ENCODE results near the gene TYW5. TPM values are rescaled to one million over a fixed set of nuclear protein-coding genes. Genes with fewer than 3 reads are reported as not detected.

The TYW5 gene
- polyA plus RNA-seq, 1 donor (not counting 4 experiments of a cell fraction or from before 2014, with no cell fraction given): 9.9 TPM

- peak; percentile 80 for FAIRE-seq
- H3K79me2 ChIP-seq (ENCODE audit: control insufficient read depth, insufficient read depth, low read length): no peaks in the 10 kb centered on the region
- no peaks in the 10 kb centered on the region for H3K9me1 ChIP-seq (ENCODE audit: control insufficient read depth, extremely low read depth, insufficient read depth, low read length)
- peak overlapping the region; percentile 24 for H3K4me2 ChIP-seq (ENCODE audit: control insufficient read depth, extremely low read depth, insufficient read depth, low read depth, low read length)
- no peaks in the 10 kb centered on the region for H3K27me3 ChIP-seq (ENCODE audit: control insufficient read depth, extremely low read depth, insufficient read depth, low read length)
- H3K9me3 ChIP-seq (ENCODE audit: control insufficient read depth, low read depth, low read length): no peaks in the 10 kb centered on the region
- H2AFZ ChIP-seq (ENCODE audit: control insufficient read depth, low read length): peak overlapping the region; percentile 94
- TF ChIP-seq CTCF (optimal IDR thresholded peaks at IDR 0.05 in 1 of 3, IDR thresholded peaks at IDR 0.05 in 1 of 3, conservative IDR thresholded peaks at IDR 0.05 in 1 of 3; ENCODE audit: extremely low read depth in 1 of 3, insufficient read depth in 2 of 3, low read length in 3 of 3): peak; percentile 82 to 94 (median 85)
- no peak for TF ChIP-seq EZH2 (IDR thresholded peaks at IDR 0.05; ENCODE audit: low read length)
- no peak overlapping the region for H3K9ac ChIP-seq (ENCODE audit: control insufficient read depth, extremely low read depth, insufficient read depth, low read length)
- no peaks in the 10 kb centered on the region for H4K20me1 ChIP-seq (ENCODE audit: control insufficient read depth, extremely low read depth, insufficient read depth, low read length)
- H3K4me3 ChIP-seq (ENCODE audit: control insufficient read depth in 2 of 3, extremely low read depth in 1 of 3, insufficient read depth in 2 of 3, low read depth in 1 of 3, low read length in 3 of 3): no peak overlapping the region
- dilution Hi-C loops (cut with MboI; ENCODE audit: extremely low pct_ligation_motif_present, low sequenced_read_pairs): no loop called here
- peak; percentile 65 for DNase-seq (ENCODE audit: low read depth, low spot score)
- H3K27ac ChIP-seq (ENCODE audit: control insufficient read depth, insufficient read depth, low read length): no peak overlapping the region
- peaks cover 8% of the 10 kb centered on the region for H3K4me1 ChIP-seq (ENCODE audit: control insufficient read depth, extremely low read depth, insufficient read depth, low read length)
- no peaks in the 10 kb centered on the region for H3K36me3 ChIP-seq (ENCODE audit: control insufficient read depth in 2 of 2, extremely low read depth in 1 of 2, insufficient read depth in 2 of 2, low read length in 2 of 2)
These were observed 30.4 kb upstream of the TYW5 start for GRCh38 chr2:199985625-199986207.

- H3K79me2 ChIP-seq (ENCODE audit: control insufficient read depth, insufficient read depth, low read length): no peaks in the 10 kb centered on the region
- no peaks in the 10 kb centered on the region for H3K9me3 ChIP-seq (ENCODE audit: control insufficient read depth, low read depth, low read length)
- H3K4me2 ChIP-seq (ENCODE audit: control insufficient read depth, extremely low read depth, insufficient read depth, low read depth, low read length): no peak overlapping the region
- peaks cover 9% of the 10 kb centered on the region for H3K4me1 ChIP-seq (ENCODE audit: control insufficient read depth, extremely low read depth, insufficient read depth, low read length)
- H3K36me3 ChIP-seq (ENCODE audit: control insufficient read depth in 2 of 2, extremely low read depth in 1 of 2, insufficient read depth in 2 of 2, low read length in 2 of 2): no peaks in the 10 kb centered on the region
- H2AFZ ChIP-seq (ENCODE audit: control insufficient read depth, low read length): no peak overlapping the region
- H3K9ac ChIP-seq (ENCODE audit: control insufficient read depth, extremely low read depth, insufficient read depth, low read length): no peak overlapping the region
- H4K20me1 ChIP-seq (ENCODE audit: control insufficient read depth, extremely low read depth, insufficient read depth, low read length): no peaks in the 10 kb centered on the region
- H3K27ac ChIP-seq (ENCODE audit: control insufficient read depth, insufficient read depth, low read length): no peak overlapping the region
- DNase-seq (ENCODE audit: low read depth, low spot score): no peak
- no peaks in the 10 kb centered on the region for H3K27me3 ChIP-seq (ENCODE audit: control insufficient read depth, extremely low read depth, insufficient read depth, low read length)
- FAIRE-seq: no peak
- H3K4me3 ChIP-seq (ENCODE audit: control insufficient read depth in 2 of 3, extremely low read depth in 1 of 3, insufficient read depth in 2 of 3, low read depth in 1 of 3, low read length in 3 of 3): no peak overlapping the region
- no peak for TF ChIP-seq EZH2 (IDR thresholded peaks at IDR 0.05; ENCODE audit: low read length)
- no peak for TF ChIP-seq CTCF (optimal IDR thresholded peaks at IDR 0.05 in 1 of 3, IDR thresholded peaks at IDR 0.05 in 1 of 3, conservative IDR thresholded peaks at IDR 0.05 in 1 of 3; ENCODE audit: extremely low read depth in 1 of 3, insufficient read depth in 2 of 3, low read length in 3 of 3)
- H3K9me1 ChIP-seq (ENCODE audit: control insufficient read depth, extremely low read depth, insufficient read depth, low read length): no peaks in the 10 kb centered on the region
- dilution Hi-C loops (cut with MboI; ENCODE audit: extremely low pct_ligation_motif_present, low sequenced_read_pairs): no loop called here
These were observed 29.5 kb upstream of the TYW5 start for GRCh38 chr2:199984755-199985154.

All from keratinocyte (primary cell).